PC-9 (cell line): ENCODE data around the gene CHSY1.

Source experiments
- EZH2 ChIP-seq: fragments of 200-600 bp; sonication (generic); IDR thresholded peaks from 2 replicates; pipeline ENCODE4 v1.8.0; 2017; ENCODE audit warnings: antibody characterized with exemption, low read depth
- TF ChIP-seq, protein P1 (sequence below): fragments of 200-600 bp; sonication (generic); conservative IDR thresholded peaks from 2 replicates; pipeline ENCODE4 v1.6.1; 2017; ENCODE audit warnings: mixed run types, antibody characterized with exemption, mild to moderate bottlenecking, moderate library complexity

DNA sequence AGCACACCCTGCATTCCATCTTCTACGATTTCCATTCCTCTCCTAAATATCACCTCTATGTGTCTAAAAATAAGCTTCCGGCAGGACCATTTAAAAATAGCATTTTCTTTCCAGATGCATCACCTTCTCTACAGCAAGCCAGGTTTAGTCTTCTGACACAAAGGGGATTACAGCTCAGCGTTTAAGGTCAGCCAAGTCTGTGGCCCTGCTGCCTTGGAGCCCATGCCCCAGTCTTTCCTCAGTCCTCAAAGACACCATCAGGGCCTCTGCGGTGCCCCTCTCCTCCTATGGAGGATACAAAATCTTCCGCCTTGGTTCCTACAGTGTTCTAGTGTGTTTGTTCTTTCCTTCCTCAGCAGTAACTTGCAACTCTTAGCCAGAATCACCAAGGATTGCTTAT, 21.7 kb upstream of the CHSY1 start:
- TF ChIP-seq, protein P1, sequence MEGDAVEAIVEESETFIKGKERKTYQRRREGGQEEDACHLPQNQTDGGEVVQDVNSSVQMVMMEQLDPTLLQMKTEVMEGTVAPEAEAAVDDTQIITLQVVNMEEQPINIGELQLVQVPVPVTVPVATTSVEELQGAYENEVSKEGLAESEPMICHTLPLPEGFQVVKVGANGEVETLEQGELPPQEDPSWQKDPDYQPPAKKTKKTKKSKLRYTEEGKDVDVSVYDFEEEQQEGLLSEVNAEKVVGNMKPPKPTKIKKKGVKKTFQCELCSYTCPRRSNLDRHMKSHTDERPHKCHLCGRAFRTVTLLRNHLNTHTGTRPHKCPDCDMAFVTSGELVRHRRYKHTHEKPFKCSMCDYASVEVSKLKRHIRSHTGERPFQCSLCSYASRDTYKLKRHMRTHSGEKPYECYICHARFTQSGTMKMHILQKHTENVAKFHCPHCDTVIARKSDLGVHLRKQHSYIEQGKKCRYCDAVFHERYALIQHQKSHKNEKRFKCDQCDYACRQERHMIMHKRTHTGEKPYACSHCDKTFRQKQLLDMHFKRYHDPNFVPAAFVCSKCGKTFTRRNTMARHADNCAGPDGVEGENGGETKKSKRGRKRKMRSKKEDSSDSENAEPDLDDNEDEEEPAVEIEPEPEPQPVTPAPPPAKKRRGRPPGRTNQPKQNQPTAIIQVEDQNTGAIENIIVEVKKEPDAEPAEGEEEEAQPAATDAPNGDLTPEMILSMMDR: no peak
- TF ChIP-seq EZH2: no peak
